SU-DHL-6 (cell line): ENCODE measurements around the gene RGL3.

Source experiments
- CTCF ChIP-seq: fragments of 200-600 bp; sonication (generic); IDR thresholded peaks from one replicate; pipeline ENCODE4 v1.5.1; 2017; ENCODE audit warnings: antibody characterized with exemption, mild to moderate bottlenecking, low read length, moderate library complexity; ENCODE audit not compliant: insufficient read depth, poor library complexity, severe bottlenecking
- EZH2phosphoT487 ChIP-seq: fragments of 200-600 bp; sonication (generic), shearing (Covaris generic); conservative IDR thresholded peaks from 2 replicates; pipeline ENCODE4 v1.6.1; 2018; ENCODE audit warnings: mild to moderate bottlenecking, antibody characterized with exemption, low read length, moderate library complexity, mixed read lengths

GRCh38 chr19:11444059-11444458 is 24.9 kb upstream of the RGL3 start:
- no peak for TF ChIP-seq CTCF
- no peak for TF ChIP-seq EZH2phosphoT487
